Activated CD4-positive, alpha-beta memory T cell treated with anti-CD3 and anti-CD28 coated beads, Interleukin-2, amount 10 ng/mL, durations not matched to agents 7 days and 5 days (primary cell): Measurements from ENCODE around the gene AGFG1. TPM values are rescaled to one million over a fixed set of nuclear protein-coding genes. Genes with fewer than 3 reads are reported as not detected.

Experiments
- total RNA-seq, 2 experiments: library from RNA; stranded (reverse); gene quantifications; one replicate each; pipeline ENCODE4 v1.2.3, GENCODE V29; 2021

Gene AGFG1
- total RNA-seq, 2 experiments from 2014 or later: 59.7 to 64.0 TPM

Other genes starting within 250 kb of the AGFG1 start
- 10 to 100 TPM; 63.9 to 67.5 TPM for gene MFF, start 146.9 kb upstream of the AGFG1 start, total RNA-seq
- gene TM4SF20, start 92.8 kb upstream of the AGFG1 start, total RNA-seq: not detected
- not detected for gene SCYGR1, start 84.2 kb upstream of the AGFG1 start, total RNA-seq
- not detected for gene SCYGR2, start 126.7 kb downstream of the AGFG1 start, total RNA-seq
- gene SCYGR3, start 142.7 kb downstream of the AGFG1 start, total RNA-seq: not detected
- gene SCYGR4, start 145.3 kb downstream of the AGFG1 start, total RNA-seq: not detected
- gene SCYGR5, start 194.6 kb downstream of the AGFG1 start, total RNA-seq: not detected
- gene SLC19A3, start 245.9 kb downstream of the AGFG1 start, total RNA-seq: not detected